Stimulated activated CD4-positive, alpha-beta T cell treated with anti-CD3 and anti-CD28 coated beads, Interleukin-2, amount 100 ng/mL, for 48 hours (primary cell): ENCODE measurements around the gene ANKDD1A.
A peak's percentile ranks its signal among the peaks of the same experiment; 100 is the strongest.

ENCODE experiments used
- DNase-seq, 2 donors: peaks; one replicate each; pipeline ENCODE4 v3.0.0-alpha.2; 2020

Gene ANKDD1A

GRCh38 chr15:64896371-64897069, 15.2 kb upstream of the ANKDD1A start:
- no peak for DNase-seq

DNA sequence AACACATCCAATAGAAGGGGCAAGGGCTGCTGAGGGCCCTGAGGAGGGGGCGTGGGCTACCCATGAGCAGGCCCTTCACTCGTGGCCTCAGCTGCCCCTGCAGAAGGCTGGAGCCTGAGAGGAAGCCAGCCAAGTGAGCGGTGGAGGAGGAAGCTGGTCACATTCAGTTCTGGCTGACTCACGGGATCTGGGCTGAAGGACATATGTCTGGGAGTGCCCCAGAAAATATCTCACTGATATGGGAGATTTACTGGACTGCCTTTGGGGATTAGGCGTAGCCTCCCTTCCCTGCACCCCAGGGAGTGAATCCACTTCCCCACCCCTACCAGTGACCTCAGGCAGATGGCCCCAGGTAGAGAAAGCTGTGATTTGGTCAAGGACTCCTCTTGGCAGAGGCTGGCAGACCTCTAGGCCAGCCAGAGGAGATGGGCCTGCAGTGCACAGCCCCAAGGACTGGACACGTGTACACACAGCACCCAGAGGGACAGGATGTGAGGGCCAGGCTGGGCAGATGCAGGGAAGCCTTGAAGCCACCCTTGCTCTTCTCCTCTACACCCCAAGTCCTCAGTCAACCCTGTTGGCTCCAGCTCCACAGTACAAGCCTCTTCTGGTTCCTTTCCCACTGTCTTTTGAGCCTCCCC, 14.2 kb upstream of the ANKDD1A start:
- no peak for DNase-seq

DNA sequence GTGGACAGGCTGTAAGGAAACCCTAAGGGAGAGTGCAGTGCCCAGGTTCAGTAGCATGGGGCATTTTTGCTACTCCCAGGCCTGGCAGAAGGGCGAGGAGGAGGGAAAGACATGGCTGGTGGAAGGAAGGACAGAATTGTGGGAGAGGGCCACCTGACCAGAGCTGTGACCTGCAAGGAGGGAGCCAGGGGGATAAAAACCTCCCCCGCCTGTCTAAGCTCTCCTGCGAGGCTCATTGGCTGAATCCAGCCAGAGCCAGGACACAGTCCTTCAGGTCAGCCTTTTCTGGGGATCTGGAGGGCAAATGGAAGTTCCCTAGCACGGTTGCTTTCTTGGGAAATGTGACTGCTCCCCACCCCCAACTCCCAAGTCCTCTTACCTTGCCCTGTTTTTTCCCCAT, 13.3 kb upstream of the ANKDD1A start:
- no peak for DNase-seq

DNA sequence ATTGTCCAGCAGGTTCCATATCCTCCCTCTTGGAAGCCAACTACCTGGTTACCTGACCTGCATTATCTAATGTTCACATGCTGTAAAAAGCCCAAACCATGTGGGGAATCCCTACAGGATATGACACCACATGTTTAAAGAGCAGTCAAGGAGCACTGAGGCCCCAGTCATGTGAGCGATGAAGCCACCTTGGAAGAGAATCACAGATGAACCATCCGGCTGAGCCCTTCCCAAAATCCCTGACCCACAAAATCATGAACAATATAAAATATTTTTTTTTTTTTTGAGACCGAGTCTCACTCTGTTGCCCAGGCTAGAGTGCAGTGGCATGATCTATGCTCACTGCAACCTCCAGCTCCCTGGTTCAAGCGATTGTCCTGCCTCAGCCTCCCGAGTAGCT, 10.6 kb upstream of the ANKDD1A start:
- no peak for DNase-seq

- DNase-seq, result no peak
Measured at GRCh38 chr15:64901914-64902313, 9.8 kb upstream of the ANKDD1A start.

GRCh38 chr15:64902863-64903262, 8.8 kb upstream of the ANKDD1A start:
- DNase-seq, result no peak

GRCh38 chr15:64903326-64903950, 8.3 kb upstream of the ANKDD1A start:
- DNase-seq, result no peak

GRCh38 chr15:64904189-64904588, 7.5 kb upstream of the ANKDD1A start:
- DNase-seq, result no peak

DNA sequence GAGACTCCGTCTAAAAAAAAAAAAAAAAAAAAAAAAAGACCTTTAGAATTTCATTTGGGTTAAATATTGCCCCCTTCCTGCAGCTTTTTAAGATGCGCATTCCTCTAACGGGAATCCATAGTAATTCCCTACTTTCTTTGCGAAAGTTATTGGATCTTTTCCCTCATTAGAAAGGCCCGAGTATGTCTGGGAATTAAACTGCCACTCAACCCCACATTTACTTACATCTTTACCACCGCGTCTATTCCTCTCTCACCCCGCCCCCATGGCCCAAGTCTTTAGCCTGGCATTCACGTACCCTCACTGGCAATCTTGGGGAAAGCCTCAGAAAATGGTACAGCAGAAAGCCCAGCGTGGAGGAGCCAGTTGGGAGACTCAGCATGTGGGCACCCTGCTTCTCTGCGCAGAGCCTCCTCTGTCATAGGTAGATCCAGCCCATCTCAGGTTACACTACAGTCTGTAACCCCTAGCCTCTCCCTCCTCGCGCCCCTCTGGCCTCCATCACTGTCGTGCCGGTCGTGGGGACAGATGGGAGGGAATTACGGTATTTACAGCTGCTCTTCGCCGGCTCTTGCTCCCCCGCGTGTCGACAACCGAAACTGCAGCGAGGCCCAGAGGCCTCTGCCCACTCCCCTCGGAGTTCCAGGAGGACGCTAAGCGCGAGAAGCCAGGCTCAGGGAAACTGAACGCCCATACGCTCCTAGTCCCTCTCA, 6.4 kb upstream of the ANKDD1A start:
- DNase-seq, result peak; percentile 73 to 79

DNA sequence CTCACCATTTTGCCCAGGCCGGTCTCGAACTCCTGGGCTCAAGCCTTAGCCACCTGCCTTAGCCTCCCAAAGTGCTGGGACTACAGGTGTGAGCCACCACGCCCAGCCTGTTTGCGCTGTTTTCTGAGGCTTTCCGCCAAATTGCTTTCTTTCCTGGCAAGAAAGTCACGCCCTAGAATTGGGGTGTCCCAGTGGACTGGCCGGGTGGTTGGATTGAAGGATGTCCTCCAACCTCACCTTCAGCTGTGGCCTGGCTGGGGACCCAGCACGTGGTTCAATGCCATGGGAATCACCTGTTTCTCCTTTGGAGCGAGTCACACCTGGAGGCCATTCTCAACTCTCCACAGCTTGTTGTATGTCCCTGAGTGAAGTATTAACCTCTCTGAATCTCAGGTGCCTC, 5.8 kb upstream of the ANKDD1A start:
- DNase-seq, result no peak

- no peak for DNase-seq
Measured at GRCh38 chr15:64906402-64906801, 5.3 kb upstream of the ANKDD1A start.

DNA sequence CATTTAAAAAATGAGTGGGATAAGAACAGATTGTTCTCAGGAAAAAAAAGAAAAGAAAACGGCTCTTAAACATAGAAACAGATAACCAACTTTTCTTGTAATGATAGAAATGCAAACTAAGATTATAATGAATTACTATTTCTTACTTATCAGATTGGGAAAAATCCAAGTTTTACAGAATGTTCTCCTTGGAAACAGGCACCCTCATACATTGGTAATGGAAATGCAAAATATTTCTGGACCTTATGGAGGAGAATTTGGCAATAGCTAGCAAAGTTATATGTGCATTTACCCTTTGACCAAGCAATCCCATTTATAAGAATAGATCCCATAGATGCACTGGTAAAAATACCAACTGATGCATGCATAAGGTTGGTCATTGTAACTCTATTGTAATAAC, 3.7 kb upstream of the ANKDD1A start:
- DNase-seq, result no peak

- no peak for DNase-seq
Measured at GRCh38 chr15:64909546-64909945, 2.2 kb upstream of the ANKDD1A start.

DNA sequence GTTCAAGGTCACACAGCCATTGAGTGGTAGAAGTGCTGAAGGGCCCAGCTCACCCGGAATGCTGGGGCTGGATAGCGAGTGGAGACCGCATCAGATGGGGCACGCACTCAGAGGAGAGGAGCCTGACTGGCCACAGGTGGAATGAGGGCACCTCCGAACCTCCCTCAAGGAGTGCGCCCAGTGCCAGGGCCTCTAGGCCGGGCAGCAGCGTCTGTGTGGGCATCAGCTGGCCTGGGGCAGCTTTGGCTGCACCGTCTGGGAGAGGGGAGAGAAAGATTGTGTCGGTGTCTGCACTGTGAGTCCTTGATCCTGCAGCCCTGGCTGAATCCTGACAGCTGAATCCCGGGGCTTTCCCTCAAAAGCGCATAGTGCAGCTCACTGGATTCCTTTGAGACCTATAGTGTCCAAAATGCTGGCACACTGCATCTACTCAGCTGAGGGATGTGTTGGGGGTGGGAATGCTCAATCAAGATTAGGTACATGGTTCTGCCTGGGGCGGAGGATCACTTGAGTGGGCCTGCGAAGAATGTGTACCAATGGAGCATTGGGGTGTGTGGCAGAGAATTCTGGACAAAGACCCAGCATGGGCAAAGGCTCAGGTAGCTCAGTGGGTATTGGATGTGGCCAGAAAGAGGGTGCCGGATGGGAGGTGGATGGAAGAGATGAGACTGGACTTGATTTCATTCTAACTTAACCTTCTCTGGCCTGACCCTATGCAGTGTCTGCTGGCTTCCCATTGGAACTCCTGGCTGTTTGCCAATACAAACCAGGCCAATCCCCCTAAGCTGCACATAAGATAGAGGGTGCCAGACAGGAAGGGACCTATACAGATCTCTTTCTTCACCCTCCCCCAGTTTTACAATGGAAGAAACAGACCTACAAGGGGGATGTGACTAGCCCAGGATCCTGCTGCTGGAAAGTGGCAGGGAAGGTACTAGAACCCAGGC, 950 bp downstream of the ANKDD1A start:
- DNase-seq, result no peak

DNA sequence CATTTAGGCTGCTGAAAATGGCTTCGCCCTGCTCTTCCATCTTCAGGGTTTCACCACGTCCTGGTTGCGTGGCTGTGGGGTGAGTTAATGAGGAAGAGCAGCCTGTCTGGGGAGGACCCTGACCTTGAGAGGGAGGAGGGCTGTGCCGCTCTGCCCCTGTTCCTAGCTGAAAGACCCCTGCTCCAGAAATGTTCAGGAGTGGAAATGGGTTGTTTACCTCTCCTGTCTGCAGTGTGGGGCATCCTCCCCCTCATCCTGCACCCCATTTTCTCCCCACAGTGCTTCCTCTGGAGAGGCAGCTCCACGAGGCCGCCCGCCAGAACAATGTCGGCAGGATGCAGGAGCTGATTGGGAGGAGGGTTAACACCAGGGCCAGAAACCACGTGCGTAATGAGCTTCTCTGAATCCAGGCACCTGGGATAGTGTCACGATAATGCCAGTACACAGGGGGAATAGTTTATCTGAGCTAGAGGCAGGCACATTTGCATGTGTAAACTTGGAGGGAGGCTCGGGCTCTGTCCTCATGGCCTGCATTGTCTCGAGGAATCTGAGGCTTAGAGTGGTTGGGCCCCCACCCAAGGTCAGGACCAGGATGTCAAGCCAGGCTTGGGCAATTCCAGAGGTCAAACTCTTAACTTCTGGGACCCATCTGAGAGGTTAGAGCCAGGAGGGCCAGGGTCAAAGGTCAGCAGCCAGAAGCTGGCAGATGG, 4.0 kb downstream of the ANKDD1A start:
- DNase-seq, result no peak

DNA sequence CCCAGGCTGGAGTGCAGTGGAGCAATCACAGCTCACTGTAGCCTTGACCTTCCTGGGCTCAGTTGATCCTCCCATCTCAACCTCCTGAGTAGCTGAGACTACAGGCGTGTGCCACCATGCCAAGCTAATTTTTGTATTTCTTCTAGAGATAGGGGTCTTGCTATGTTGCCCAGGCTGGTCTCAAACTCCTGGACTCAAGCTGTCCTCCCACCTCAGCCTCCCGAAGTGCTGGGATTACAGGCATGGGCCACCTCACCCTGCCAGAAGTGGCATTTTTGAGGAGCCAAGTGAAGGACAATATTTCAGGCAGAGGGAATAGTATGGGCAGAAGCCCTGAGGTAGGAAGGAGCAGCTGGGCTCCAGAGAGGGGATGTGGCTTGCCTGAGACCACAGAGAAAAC, 4.7 kb downstream of the ANKDD1A start:
- no peak for DNase-seq

DNA sequence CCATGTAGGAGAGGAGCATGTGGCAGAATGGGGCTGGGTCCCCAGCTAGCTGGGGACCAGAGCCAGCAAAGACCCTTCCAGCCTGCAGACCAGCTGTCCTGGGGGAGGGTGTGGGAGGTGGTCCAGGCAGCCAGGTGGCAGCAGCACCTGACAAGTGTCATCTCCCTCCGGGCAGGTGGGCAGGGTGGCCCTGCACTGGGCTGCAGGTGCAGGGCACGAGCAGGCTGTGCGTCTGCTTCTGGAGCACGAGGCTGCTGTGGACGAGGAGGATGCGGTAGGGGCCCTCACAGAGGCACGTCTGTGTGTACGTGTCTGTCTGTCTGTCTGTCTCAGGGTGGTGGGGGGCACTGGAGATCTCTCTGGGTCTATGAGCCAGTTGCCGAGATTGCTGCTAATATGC, 5.5 kb downstream of the ANKDD1A start:
- no peak for DNase-seq

DNA sequence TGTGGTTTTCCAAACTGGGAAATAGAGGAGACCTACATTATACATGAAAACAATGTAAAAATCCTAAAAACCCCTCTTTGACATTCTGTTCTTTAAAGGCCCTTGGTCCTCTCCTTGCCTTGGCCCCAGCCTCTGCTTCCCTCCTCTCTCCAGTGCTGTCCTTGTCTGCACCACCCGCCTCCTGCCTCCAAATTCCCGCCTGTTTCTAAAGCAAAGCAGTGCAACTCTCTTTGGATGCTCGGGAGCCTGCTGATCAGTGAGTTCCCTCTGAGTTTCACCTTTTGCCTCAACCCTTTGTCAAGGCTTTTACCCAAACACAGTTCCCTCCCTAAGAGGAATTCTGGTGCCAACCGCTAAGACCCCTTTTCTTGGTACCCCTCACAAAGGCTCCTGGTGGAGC, 8.0 kb downstream of the ANKDD1A start:
- no peak for DNase-seq

DNA sequence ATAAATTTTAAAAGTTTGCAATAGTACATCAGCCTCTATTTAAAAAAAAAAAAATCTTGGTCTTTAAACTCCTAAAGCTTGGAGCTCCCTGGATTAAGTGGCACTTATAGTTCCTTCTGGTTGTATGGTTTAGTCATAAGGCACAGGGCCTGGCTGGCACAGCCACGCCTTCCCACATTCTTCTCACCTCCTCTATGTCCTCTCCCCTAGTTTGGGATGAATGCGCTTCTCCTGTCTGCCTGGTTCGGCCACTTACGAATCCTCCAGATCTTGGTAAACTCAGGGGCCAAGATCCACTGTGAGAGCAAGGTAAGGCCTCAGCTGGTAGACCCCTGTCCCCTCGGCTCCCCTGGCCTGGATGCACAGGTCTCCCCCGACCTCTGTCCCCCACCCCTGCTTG, 10.0 kb downstream of the ANKDD1A start:
- DNase-seq, result no peak

DNA sequence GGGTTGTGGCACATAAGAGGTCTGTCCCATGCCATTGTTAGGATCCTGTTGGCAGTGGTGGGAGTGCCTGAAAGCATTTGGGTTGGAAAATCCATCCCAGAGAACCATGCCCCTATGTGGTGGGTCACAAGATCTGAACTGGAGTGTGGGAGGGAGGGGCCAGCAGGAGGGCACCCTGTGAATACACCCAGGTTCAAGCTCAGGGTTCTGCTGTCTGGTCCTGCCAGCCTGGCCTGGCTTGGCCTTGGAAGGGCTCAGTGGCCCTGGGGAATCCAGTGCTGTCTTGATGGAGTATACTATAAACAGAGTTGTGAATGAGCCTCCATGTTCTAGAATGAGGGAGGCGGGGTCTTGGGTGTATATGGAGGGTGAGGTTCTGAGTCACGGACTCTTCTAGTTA, 11.8 kb downstream of the ANKDD1A start:
- DNase-seq, result no peak

- no peak for DNase-seq
Measured at GRCh38 chr15:64925335-64926330, 13.9 kb downstream of the ANKDD1A start.
